H1 (cell line): Measurements from ENCODE around the gene USP37. TPM values are rescaled to one million over a fixed set of nuclear protein-coding genes. Genes with fewer than 3 reads are reported as not detected.

Source experiments
- CTCF ChIA-PET: fragments of 300-600 bp; sonication (Branson Sonifier 250); formaldehyde crosslinking; loops from one replicate; lab custom pipeline; 2021; ENCODE audit not compliant: partially characterized antibody; lab: Charles Lee
- POLR2A ChIA-PET: fragments of 300-600 bp; sonication (Branson Sonifier 250); formaldehyde crosslinking; loops from one replicate; lab custom pipeline; 2021; ENCODE audit warnings: inconsistent platforms; ENCODE audit not compliant: partially characterized antibody; lab: Charles Lee
- DNase-seq, 2 experiments: peaks; one replicate each; pipeline versions ENCODE4 v3.0.0 to v3.0.0-alpha.2; 2010 to 2022; ENCODE audit warnings: low spot score in 2 of 2, low read depth in 1 of 2, mixed read lengths in 1 of 2
- FAIRE-seq: peaks from 2 replicates; lab custom pipeline; 2011; peaks lifted over from hg19 to GRCh38; lab: Jason Lieb, UNC
- H2AFZ ChIP-seq: 2 replicates; pipeline ENCODE4 v1.8.1; 2012; ENCODE audit warnings: low read length, inconsistent platforms
- H2AK5ac ChIP-seq: 2 replicates; pipeline ENCODE4 v1.6.1; 2013; ENCODE audit warnings: low read depth, low read length
- H2BK120ac ChIP-seq: replicated peaks from 2 replicates; pipeline ENCODE3; 2013; ENCODE audit warnings: low read depth, low read length, inconsistent platforms
- H2BK12ac ChIP-seq: 2 replicates; pipeline ENCODE4 v1.6.1; 2013; ENCODE audit warnings: low read depth, low read length
- H2BK15ac ChIP-seq: 2 replicates; pipeline ENCODE4 v1.6.1; 2013; ENCODE audit warnings: low read length
- H2BK20ac ChIP-seq: 2 replicates; pipeline ENCODE4 v1.6.1; 2013; ENCODE audit warnings: low read length
- H2BK5ac ChIP-seq: 2 replicates; pipeline ENCODE4 v1.6.1; 2013; ENCODE audit warnings: low read depth, low read length
- H3K14ac ChIP-seq: 2 replicates; pipeline ENCODE4 v1.6.1; 2013; ENCODE audit warnings: inconsistent platforms; ENCODE audit not compliant: insufficient read length
- H3K18ac ChIP-seq: 2 replicates; pipeline ENCODE4 v1.6.1; 2013; ENCODE audit warnings: low read length; ENCODE audit errors: extremely low read depth
- H3K23ac ChIP-seq: 2 replicates; pipeline ENCODE4 v1.6.1; 2013; ENCODE audit warnings: inconsistent platforms; ENCODE audit not compliant: insufficient read length
- H3K23me2 ChIP-seq: 2 replicates; pipeline ENCODE4 v1.6.1; 2013; ENCODE audit warnings: low read depth, low read length
- H3K27ac ChIP-seq: 2 replicates; pipeline ENCODE4 v1.6.1; 2011; ENCODE audit warnings: low read depth, low read length, inconsistent platforms
- H3K27me3 ChIP-seq, 4 experiments: replicated peaks in 1 of 4; 1 replicate in 1 of 4; 2 replicates in 3 of 4; pipeline versions ENCODE4 v1.6.1 to v1.8.1; 2011 to 2013; ENCODE audit warnings: low read length in 3 of 4, mild to moderate bottlenecking in 3 of 4, inconsistent platforms in 2 of 4, mixed read lengths in 2 of 4, moderate library complexity in 1 of 4; ENCODE audit not compliant: control insufficient read depth in 3 of 4, insufficient read depth in 3 of 4; ENCODE audit errors: extremely low read depth in 1 of 4
- H3K36me3 ChIP-seq, 4 experiments: 2 replicates each; pipeline versions ENCODE4 v1.6.1 to v1.8.1; 2011 to 2013; ENCODE audit warnings: mild to moderate bottlenecking in 4 of 4, low read length in 3 of 4, moderate library complexity in 2 of 4, control low read depth in 1 of 4, inconsistent platforms in 1 of 4; ENCODE audit not compliant: insufficient read depth in 4 of 4, control insufficient read depth in 2 of 4
- H3K4ac ChIP-seq: replicated peaks from 2 replicates; pipeline ENCODE3; 2013; ENCODE audit warnings: low read length, low read depth, mixed read lengths, inconsistent platforms; ENCODE audit not compliant: insufficient read length
- H3K4me1 ChIP-seq, 4 experiments: replicated peaks in 1 of 4; 1 replicate in 1 of 4; 2 replicates in 3 of 4; pipeline versions ENCODE4 v1.6.1 to v1.8.1; 2011 to 2013; ENCODE audit warnings: low read length in 3 of 4, inconsistent platforms in 2 of 4, mixed read lengths in 1 of 4; ENCODE audit not compliant: insufficient read depth in 4 of 4, control insufficient read depth in 3 of 4
- H3K4me2 ChIP-seq, 2 experiments: 2 replicates each; pipeline versions ENCODE4 v1.6.1 to v1.8.1; 2011 to 2013; ENCODE audit warnings: low read depth in 2 of 2, low read length in 2 of 2, control low read depth in 1 of 2, inconsistent platforms in 1 of 2, mild to moderate bottlenecking in 1 of 2; ENCODE audit not compliant: insufficient read depth in 1 of 2
- H3K4me3 ChIP-seq, 4 experiments: fragments of 200-600, 300-600 bp in 1 of 4; sonication (generic), shearing (Covaris generic), sonication (Bioruptor Twin) in 1 of 4; 2 replicates each; pipeline versions ENCODE4 v1.5.1 to v1.8.1; 2011 to 2016; ENCODE audit warnings: low read length in 4 of 4, low read depth in 3 of 4, control low read depth in 2 of 4, inconsistent platforms in 2 of 4, mild to moderate bottlenecking in 2 of 4, mixed read lengths in 1 of 4, moderate library complexity in 1 of 4; ENCODE audit not compliant: insufficient read depth in 2 of 4; ENCODE audit errors: extremely low read depth in 1 of 4
- H3K56ac ChIP-seq: replicated peaks from 2 replicates; pipeline ENCODE3; 2013; ENCODE audit warnings: low read depth, mild to moderate bottlenecking, mixed read lengths, low read length, inconsistent platforms; ENCODE audit not compliant: insufficient read length
- H3K79me1 ChIP-seq: 2 replicates; pipeline ENCODE4 v1.6.1; 2013; ENCODE audit warnings: low read depth, low read length, control low read depth
- H3K79me2 ChIP-seq, 2 experiments: 2 replicates each; pipeline versions ENCODE4 v1.6.1 to v1.8.1; 2012 to 2013; ENCODE audit warnings: low read length in 2 of 2, mild to moderate bottlenecking in 2 of 2, inconsistent platforms in 1 of 2; ENCODE audit not compliant: insufficient read depth in 2 of 2, control insufficient read depth in 1 of 2
- H3K9ac ChIP-seq, 4 experiments: replicated peaks in 1 of 4; 1 replicate in 1 of 4; 2 replicates in 3 of 4; pipeline versions ENCODE4 v1.6.1 to v1.8.1; 2011 to 2013; ENCODE audit warnings: low read depth in 3 of 4, low read length in 3 of 4, control low read depth in 2 of 4, mild to moderate bottlenecking in 2 of 4, moderate library complexity in 2 of 4, inconsistent platforms in 1 of 4; ENCODE audit errors: extremely low read depth in 1 of 4
- H3K9me3 ChIP-seq, 2 experiments: 2 replicates each; pipeline versions ENCODE4 v1.6.1 to v1.8.1; 2012 to 2013; ENCODE audit warnings: mild to moderate bottlenecking in 2 of 2, moderate library complexity in 2 of 2, control low read depth in 1 of 2, inconsistent platforms in 1 of 2, low read depth in 1 of 2, low read length in 1 of 2, mixed read lengths in 1 of 2; ENCODE audit not compliant: insufficient read depth in 2 of 2
- H4K20me1 ChIP-seq, 2 experiments: replicated peaks in 1 of 2; 2 replicates each; pipeline versions ENCODE3 to v1.8.1; 2011 to 2013; ENCODE audit warnings: inconsistent platforms in 2 of 2, low read length in 2 of 2, mild to moderate bottlenecking in 1 of 2; ENCODE audit not compliant: insufficient read depth in 2 of 2, control insufficient read depth in 1 of 2
- H4K5ac ChIP-seq: 2 replicates; pipeline ENCODE4 v1.6.1; 2013; ENCODE audit warnings: low read length, low read depth, mixed read lengths, inconsistent platforms; ENCODE audit not compliant: insufficient read length
- H4K8ac ChIP-seq: 2 replicates; pipeline ENCODE4 v1.8.0; 2013; ENCODE audit warnings: mild to moderate bottlenecking, moderate library complexity, low read length, inconsistent platforms; ENCODE audit not compliant: insufficient read depth; ENCODE audit errors: extremely low read depth
- H4K91ac ChIP-seq: replicated peaks from 2 replicates; pipeline ENCODE3; 2013; ENCODE audit warnings: low read length, mixed read lengths, inconsistent platforms; ENCODE audit not compliant: insufficient read length
- KDM4A ChIP-seq: IDR thresholded peaks from one replicate; pipeline ENCODE4 v1.7.1; 2012; ENCODE audit warnings: low read depth, mild to moderate bottlenecking, moderate library complexity, low read length, inconsistent platforms; ENCODE audit not compliant: severe bottlenecking
- POU5F1 ChIP-seq: IDR thresholded peaks from 2 replicates; pipeline ENCODE4 v1.6.1; 2011; ENCODE audit warnings: low read depth, mild to moderate bottlenecking, low read length, moderate library complexity
- SIRT6 ChIP-seq: IDR thresholded peaks from one replicate; pipeline ENCODE4 v1.7.1; 2012; ENCODE audit warnings: low read length, inconsistent platforms
- SP4 ChIP-seq: IDR thresholded peaks from 2 replicates; pipeline ENCODE4 v1.6.1; 2012; ENCODE audit warnings: low read length, inconsistent platforms
- TEAD4 ChIP-seq: IDR thresholded peaks from 2 replicates; pipeline ENCODE4 v1.6.1; 2012; ENCODE audit warnings: low read depth, low read length, inconsistent platforms, mixed read lengths
- WGBS, 2 experiments: shearing (Covaris generic) in 1 of 2; methylation state at CpG; one replicate each; pipeline versions ENCODE4 v1.1.6 to v1.1.7; 2013 to 2015; ENCODE audit warnings: low lambda C conversion rate in 2 of 2, mixed read lengths in 2 of 2, inconsistent platforms in 1 of 2, low coverage in 1 of 2, missing lambda C conversion rate in 1 of 2; ENCODE audit not compliant: insufficient replicate concordance in 2 of 2, insufficient coverage in 1 of 2, insufficient read length in 1 of 2; ENCODE audit errors: extremely low coverage in 1 of 2, missing lambda C conversion rate in 1 of 2; 5-methylcytosine and 5-hydroxymethylcytosine counted together
- polyA plus RNA-seq, 7 experiments: library from polyadenylated mRNA; depleted of rRNA in 3 of 7; stranded (reverse) in 5 of 7; unstranded in 2 of 7; fragments of >200 nt in 5 of 7; fragments of 200-250 nt in 2 of 7; gene quantifications; 1 replicate in 5 of 7; 2 replicates in 1 of 7; 4 replicates in 1 of 7; pipeline versions ENCODE4 v1.2.1 to v1.2.3, GENCODE V29; 2011 to 2013; ENCODE audit warnings: missing spikeins in 2 of 7, mixed read lengths in 2 of 7
- total RNA-seq: library from RNA; stranded (reverse); fragmentation: NEBNext Ultra II Directional; extraction: Animal tissue kit (Norgen Biotek cat#: 25700); gene quantifications from 2 replicates; pipeline ENCODE4 v1.2.1, GENCODE V29; 2021
- TF ChIP-seq, protein P1 (sequence below): IDR thresholded peaks from 2 replicates; pipeline ENCODE4 v1.6.1; 2012; ENCODE audit warnings: inconsistent platforms
- TF ChIP-seq, protein P2 (sequence below): IDR thresholded peaks from 2 replicates; pipeline ENCODE4 v1.6.1; 2011; ENCODE audit warnings: low read length, improper control_type of control experiment
- TF ChIP-seq, protein P3 (sequence below): IDR thresholded peaks from 2 replicates; pipeline ENCODE4 v1.6.1; 2012; ENCODE audit warnings: low read length, inconsistent platforms

Gene USP37
- total and polyA plus RNA-seq, 2 of the 8 experiments (the other 6 are each of a cell fraction or from before 2014, with no cell fraction given), result 3.8 to 29.1 TPM

DNA sequence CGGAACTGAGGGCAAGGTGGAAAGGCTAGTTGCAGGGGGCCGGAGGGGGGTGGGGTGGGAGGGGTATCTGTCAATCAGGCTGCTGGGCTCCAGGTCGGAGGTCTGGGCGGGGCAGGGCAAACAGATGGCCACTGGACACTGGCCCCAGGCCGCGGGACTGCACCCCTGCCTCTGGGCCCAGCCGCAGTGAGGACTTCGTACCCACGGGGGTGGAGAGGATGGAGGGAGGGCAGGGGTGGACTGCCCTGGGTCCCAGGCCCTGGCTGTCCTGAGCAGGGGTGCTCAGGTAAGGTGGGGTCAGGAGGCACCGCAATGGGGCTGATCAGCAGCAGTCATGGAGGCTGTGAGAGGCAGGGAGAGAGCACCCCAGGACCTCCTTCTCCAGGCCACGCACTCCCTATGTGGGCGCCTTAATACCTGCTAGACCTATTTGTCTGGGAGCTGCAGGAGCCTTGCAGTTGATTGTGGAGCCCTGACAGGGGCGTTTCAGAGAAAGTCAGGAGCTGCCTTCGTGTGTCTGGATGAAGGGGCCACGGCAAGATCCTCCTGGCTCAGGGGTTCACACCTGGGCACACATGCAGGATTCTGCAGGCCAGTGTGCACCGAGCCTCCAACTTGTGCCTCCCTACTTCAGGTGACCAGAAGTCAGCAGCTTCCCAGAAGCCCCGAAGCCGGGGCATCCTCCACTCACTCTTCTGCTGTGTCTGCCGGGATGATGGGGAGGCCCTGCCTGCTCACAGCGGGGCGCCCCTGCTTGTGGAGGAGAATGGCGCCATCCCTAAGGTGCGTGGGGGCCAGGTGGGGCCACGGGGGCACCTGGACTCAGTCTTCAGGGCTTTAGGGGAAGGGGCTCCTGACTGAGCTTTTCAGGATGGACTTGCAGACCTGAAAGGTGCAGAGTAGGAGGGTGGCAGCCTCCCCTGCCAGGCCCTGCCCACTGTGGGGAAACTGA lies 166.9 kb downstream of the USP37 start:
- Histone ChIP-seq H4K8ac (no peak overlapping the region; the same call in 1 of the 2 replicates), H2BK15ac (no peak overlapping the region), H2BK120ac (no peak overlapping the region), H2BK12ac (peak overlapping the region; percentile 35; the same call in 1 of the 2 replicates), H3K36me3 (peaks cover 0 to 11% (median 4%) of the 10 kb centered on the region in 4 experiments; a peak in 2 of 8 replicates), H3K79me2 (no peaks in the 10 kb centered on the region), H3K27me3 (peaks cover 22 to 34% (median 31%) of the 10 kb centered on the region in 4 experiments), H4K91ac (peak overlapping the region; percentile 49), H3K4ac (no peak overlapping the region), H2AFZ (no peak overlapping the region), H4K20me1 (peaks cover 0 to 2% of the 10 kb centered on the region in 2 experiments), H3K4me3 (peak overlapping the region; percentile 50 to 82 (median 56); a peak in 7 of 8 replicates), H3K79me1 (no peaks in the 10 kb centered on the region), H4K5ac (peak overlapping the region; percentile 38), H3K4me2 (peak overlapping the region; percentile 76 to 85), H3K9me3 (no peaks in the 10 kb centered on the region), H3K56ac (no peak overlapping the region), H2AK5ac (no peak overlapping the region), H3K18ac (peak overlapping the region; percentile 93; the same call in 1 of the 2 replicates), H3K9ac (no peak overlapping the region), H2BK5ac (no peak overlapping the region), H3K23me2 (peaks cover 28% of the 10 kb centered on the region; the same call in 1 of the 2 replicates), H3K14ac (no peak overlapping the region), H3K27ac (no peak overlapping the region), H3K23ac (no peak overlapping the region), H3K4me1 (peaks cover 8 to 45% (median 36%) of the 10 kb centered on the region in 4 experiments), H2BK20ac (no peak overlapping the region)
- ChIA-PET POLR2A (no interaction called here), CTCF (interaction anchor here (0.6 to 2.7 kb wide), 12 partner anchors 36 to 130 kb away, joined by 3 to 8 read pairs (median 3); no protein-coding TSS in a partner anchor)
- no peak for DNase-seq
- WGBS, 2 experiments, result 74% methylated on average over 15 of the region's 24 CpGs; no CpG with 5 or more reads in 1 of the 2 experiments
- no peak for FAIRE-seq
- TF ChIP-seq KDM4A, result no peak
- TF ChIP-seq, protein P1, sequence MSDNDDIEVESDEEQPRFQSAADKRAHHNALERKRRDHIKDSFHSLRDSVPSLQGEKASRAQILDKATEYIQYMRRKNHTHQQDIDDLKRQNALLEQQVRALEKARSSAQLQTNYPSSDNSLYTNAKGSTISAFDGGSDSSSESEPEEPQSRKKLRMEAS, result no peak
- TF ChIP-seq, protein P2, sequence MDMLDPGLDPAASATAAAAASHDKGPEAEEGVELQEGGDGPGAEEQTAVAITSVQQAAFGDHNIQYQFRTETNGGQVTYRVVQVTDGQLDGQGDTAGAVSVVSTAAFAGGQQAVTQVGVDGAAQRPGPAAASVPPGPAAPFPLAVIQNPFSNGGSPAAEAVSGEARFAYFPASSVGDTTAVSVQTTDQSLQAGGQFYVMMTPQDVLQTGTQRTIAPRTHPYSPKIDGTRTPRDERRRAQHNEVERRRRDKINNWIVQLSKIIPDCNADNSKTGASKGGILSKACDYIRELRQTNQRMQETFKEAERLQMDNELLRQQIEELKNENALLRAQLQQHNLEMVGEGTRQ, result no peak
- no peak for TF ChIP-seq SP4
- TF ChIP-seq, protein P3, sequence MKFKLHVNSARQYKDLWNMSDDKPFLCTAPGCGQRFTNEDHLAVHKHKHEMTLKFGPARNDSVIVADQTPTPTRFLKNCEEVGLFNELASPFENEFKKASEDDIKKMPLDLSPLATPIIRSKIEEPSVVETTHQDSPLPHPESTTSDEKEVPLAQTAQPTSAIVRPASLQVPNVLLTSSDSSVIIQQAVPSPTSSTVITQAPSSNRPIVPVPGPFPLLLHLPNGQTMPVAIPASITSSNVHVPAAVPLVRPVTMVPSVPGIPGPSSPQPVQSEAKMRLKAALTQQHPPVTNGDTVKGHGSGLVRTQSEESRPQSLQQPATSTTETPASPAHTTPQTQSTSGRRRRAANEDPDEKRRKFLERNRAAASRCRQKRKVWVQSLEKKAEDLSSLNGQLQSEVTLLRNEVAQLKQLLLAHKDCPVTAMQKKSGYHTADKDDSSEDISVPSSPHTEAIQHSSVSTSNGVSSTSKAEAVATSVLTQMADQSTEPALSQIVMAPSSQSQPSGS, result no peak
- TF ChIP-seq POU5F1, result no peak
- no peak for TF ChIP-seq TEAD4
- TF ChIP-seq SIRT6, result no peak
